HepG2 (cell line): Measurements from ENCODE around the gene DTNB. TPM values are rescaled to one million over a fixed set of nuclear protein-coding genes. Genes with fewer than 3 reads are reported as not detected.

ENCODE experiments used
- ATM ChIP-seq: fragments of 450-650 bp; IDR thresholded peaks from 2 replicates; pipeline ENCODE4 v1.7.1; 2017; ENCODE audit warnings: mild to moderate bottlenecking, borderline replicate concordance
- DNMT1 ChIP-seq: sonication (generic); formaldehyde crosslinking; IDR thresholded peaks from 2 replicates; pipeline ENCODE4 v1.5.1; 2020; ENCODE audit warnings: mild to moderate bottlenecking, missing genetic modification reagents
- DZIP1 ChIP-seq: sonication (generic); formaldehyde crosslinking; IDR thresholded peaks from 2 replicates; pipeline ENCODE4 v1.5.0; 2020; ENCODE audit warnings: mild to moderate bottlenecking, missing genetic modification reagents
- FOXO1 ChIP-seq: sonication (generic); formaldehyde crosslinking; IDR thresholded peaks from 2 replicates; pipeline ENCODE4 v1.4.0; 2020; ENCODE audit warnings: missing genetic modification reagents
- GMEB1 ChIP-seq: sonication (generic); formaldehyde crosslinking; IDR thresholded peaks from 2 replicates; pipeline ENCODE4 v1.5.1; 2020; ENCODE audit warnings: missing genetic modification reagents, mild to moderate bottlenecking, borderline replicate concordance
- GTF3A ChIP-seq: sonication (generic); formaldehyde crosslinking; conservative IDR thresholded peaks from 2 replicates; pipeline ENCODE4 v1.4.0; 2020; ENCODE audit warnings: mild to moderate bottlenecking, missing genetic modification reagents
- ISL2 ChIP-seq: sonication (generic); formaldehyde crosslinking; IDR thresholded peaks from 2 replicates; pipeline ENCODE4 v1.5.0; 2020; ENCODE audit warnings: missing genetic modification reagents
- KDM5A ChIP-seq: fragments of 200-600 bp; sonication (generic); IDR thresholded peaks from 2 replicates; pipeline ENCODE4 v1.7.0; 2018; ENCODE audit warnings: antibody characterized with exemption, mild to moderate bottlenecking, low read length, borderline replicate concordance
- POGZ ChIP-seq: sonication (generic); formaldehyde crosslinking; IDR thresholded peaks from 2 replicates; pipeline ENCODE4 v1.4.0; 2020; ENCODE audit warnings: mild to moderate bottlenecking, missing genetic modification reagents
- RNF219 ChIP-seq: sonication (generic); formaldehyde crosslinking; IDR thresholded peaks from 2 replicates; pipeline ENCODE4 v1.5.0; 2020; ENCODE audit warnings: mild to moderate bottlenecking, missing genetic modification reagents
- SSRP1 ChIP-seq: IDR thresholded peaks from 2 replicates; pipeline ENCODE4 v1.6.1; 2016; ENCODE audit warnings: control low read depth
- TERF1 ChIP-seq: sonication (generic); formaldehyde crosslinking; IDR thresholded peaks from 2 replicates; pipeline ENCODE4 v1.8.0; 2022; ENCODE audit warnings: mild to moderate bottlenecking, missing genetic modification reagents, moderate library complexity
- ZBTB3 ChIP-seq: sonication (generic); formaldehyde crosslinking; IDR thresholded peaks from 2 replicates; pipeline ENCODE4 v1.4.0; 2020; ENCODE audit warnings: low read depth, mild to moderate bottlenecking, moderate library complexity, missing genetic modification reagents, borderline replicate concordance
- ZFX ChIP-seq: sonication (generic); formaldehyde crosslinking; IDR thresholded peaks from 2 replicates; pipeline ENCODE4 v1.4.0; 2020; ENCODE audit warnings: mild to moderate bottlenecking, low read depth, missing genetic modification reagents, moderate library complexity
- ZFYVE20 ChIP-seq: sonication (generic); formaldehyde crosslinking; IDR thresholded peaks from 2 replicates; pipeline ENCODE4 v1.8.0; 2023; ENCODE audit warnings: low read depth, mild to moderate bottlenecking, moderate library complexity, missing genetic modification reagents, borderline replicate concordance
- ZKSCAN1 ChIP-seq: fragments of 150-350 bp; IDR thresholded peaks from 2 replicates; pipeline ENCODE4 v1.6.1; 2014; ENCODE audit warnings: low read length
- ZNF234 ChIP-seq: sonication (generic); formaldehyde crosslinking; conservative IDR thresholded peaks from 2 replicates; pipeline ENCODE4 v1.5.1; 2020; ENCODE audit warnings: mild to moderate bottlenecking, missing genetic modification reagents
- ZNF263 ChIP-seq: sonication (generic); formaldehyde crosslinking; IDR thresholded peaks from 2 replicates; pipeline ENCODE4 v1.4.0; 2020; ENCODE audit warnings: missing genetic modification reagents
- ZNF329 ChIP-seq: sonication (generic); formaldehyde crosslinking; IDR thresholded peaks from 2 replicates; pipeline ENCODE4 v1.9.0; 2021; ENCODE audit warnings: low read depth, mild to moderate bottlenecking, missing genetic modification reagents
- polyA plus RNA-seq, 8 experiments: library from polyadenylated mRNA; depleted of rRNA in 3 of 8; stranded (reverse) in 7 of 8; unstranded in 1 of 8; fragments of >200 nt; fragmentation: Illumina TruSeq in 4 of 8; extraction: Trizol in 4 of 8; gene quantifications; 2 replicates each; pipeline versions ENCODE4 v1.2.1 to v1.2.3, GENCODE V29; 2011 to 2016; ENCODE audit warnings: low read depth in 4 of 8, missing spikeins in 1 of 8, mixed read lengths in 1 of 8; ENCODE audit not compliant: insufficient read depth in 1 of 8
- total RNA-seq, 5 experiments: library from RNA; depleted of rRNA; stranded (reverse); fragments of >200 nt; fragmentation: Illumina TruSeq; extraction: Trizol; gene quantifications; 2 replicates each; pipeline ENCODE4 v1.2.3, GENCODE V29; 2016; ENCODE audit warnings: low read depth in 1 of 5

Gene DTNB
- total and polyA plus RNA-seq, 2 of the 13 experiments (the other 11 are each of a cell fraction or from before 2014, with no cell fraction given) = 14.4 to 23.9 TPM

GRCh38 chr2:25376750-25377621 is 296.4 kb downstream of the DTNB start (continued):
- no peak for TF ChIP-seq ATM
- TF ChIP-seq ZNF234 = no peak
- TF ChIP-seq RNF219 (CRISPR knock-in tag) = no peak
- 0 out of 2 replicates have a peak, but pooled peaks have one; percentile 55 for TF ChIP-seq ISL2
- 0 out of 2 replicates have a peak, but pooled peaks have one; percentile 71 for TF ChIP-seq GTF3A (CRISPR knock-in tag)
- TF ChIP-seq DNMT1 = peak; percentile 79; the same call in 1 of the 2 replicates
- TF ChIP-seq ZFYVE20 (CRISPR knock-in tag) = no peak
- no peak for TF ChIP-seq KDM5A
- peak; percentile 54; the same call in 1 of the 2 replicates for TF ChIP-seq ZFX (CRISPR knock-in tag)
- no peak for TF ChIP-seq POGZ (CRISPR knock-in tag)
- no peak for TF ChIP-seq FOXO1 (CRISPR knock-in tag)
- peak; percentile 57; the same call in 1 of the 2 replicates for TF ChIP-seq GMEB1
- TF ChIP-seq SSRP1 (CRISPR knock-in tag) = no peak
- TF ChIP-seq ZNF329 (CRISPR knock-in tag) = no peak
- TF ChIP-seq ZNF263 (CRISPR knock-in tag) = peak; percentile 53
- TF ChIP-seq ZBTB3 = no peak
- TF ChIP-seq ZKSCAN1 = no peak
- TF ChIP-seq TERF1 (CRISPR knock-in tag) = no peak
- no peak for TF ChIP-seq DZIP1 (CRISPR knock-in tag)
